NCI-H2196 treated with DMSO at 0.1 percent for 48 hours (cell line): Measurements from ENCODE around the gene PID1.

Experiments
- DNase-seq: peaks from one replicate; lab custom pipeline; 2025; ENCODE audit not compliant: unreplicated experiment; lab: John Stamatoyannopoulos, UW

Gene PID1

GRCh38 chr2:229270551-229271410 is at the start of gene PID1:
Gene PID1 (minus strand): TSS chr2:229271287. CDS start chr2:229271043, 244 bp downstream.
- DNase-seq = peak; percentile 26

GRCh38 chr2:229319558-229319957 is 48.5 kb upstream of the PID1 start:
- no peak for DNase-seq

- no peak for DNase-seq
Measured at GRCh38 chr2:229314117-229314516, 43.0 kb upstream of the PID1 start.

- DNase-seq = no peak
Measured at GRCh38 chr2:229313591-229313990, 42.5 kb upstream of the PID1 start.

- no peak for DNase-seq
Measured at GRCh38 chr2:229301237-229301636, 30.1 kb upstream of the PID1 start.

GRCh38 chr2:229300790-229301189 is 29.7 kb upstream of the PID1 start:
- DNase-seq = no peak

GRCh38 chr2:229300371-229300770 is 29.3 kb upstream of the PID1 start:
- DNase-seq = no peak

- no peak for DNase-seq
Measured at GRCh38 chr2:229297247-229297646, 26.2 kb upstream of the PID1 start.

- DNase-seq = no peak
Measured at GRCh38 chr2:229296536-229296935, 25.4 kb upstream of the PID1 start.

- no peak for DNase-seq
Measured at GRCh38 chr2:229296016-229296415, 24.9 kb upstream of the PID1 start.

- DNase-seq = no peak
Measured at GRCh38 chr2:229287823-229288222, 16.7 kb upstream of the PID1 start.

- DNase-seq = no peak
Measured at GRCh38 chr2:229282758-229283546, 11.9 kb upstream of the PID1 start.

GRCh38 chr2:229279516-229279915 is 8.4 kb upstream of the PID1 start:
- no peak for DNase-seq

- DNase-seq = no peak
Measured at GRCh38 chr2:229275506-229275905, 4.4 kb upstream of the PID1 start.

GRCh38 chr2:229273723-229274338 is 2.7 kb upstream of the PID1 start:
- DNase-seq = peak; percentile 86

GRCh38 chr2:229273006-229273722 is 2.1 kb upstream of the PID1 start:
- no peak for DNase-seq

- no peak for DNase-seq
Measured at GRCh38 chr2:229269941-229270340, 1.1 kb downstream of the PID1 start.

GRCh38 chr2:229269146-229269545 is 1.9 kb downstream of the PID1 start:
- no peak for DNase-seq

GRCh38 chr2:229268626-229269025 is 2.5 kb downstream of the PID1 start:
- no peak for DNase-seq

- no peak for DNase-seq
Measured at GRCh38 chr2:229267080-229267479, 4.0 kb downstream of the PID1 start.

- no peak for DNase-seq
Measured at GRCh38 chr2:229265727-229266126, 5.4 kb downstream of the PID1 start.
